Measurements from ENCODE around the gene CTDSPL.
A peak's percentile ranks its signal among the peaks of the same experiment; 100 is the strongest.

The CTDSPL gene

DNA sequence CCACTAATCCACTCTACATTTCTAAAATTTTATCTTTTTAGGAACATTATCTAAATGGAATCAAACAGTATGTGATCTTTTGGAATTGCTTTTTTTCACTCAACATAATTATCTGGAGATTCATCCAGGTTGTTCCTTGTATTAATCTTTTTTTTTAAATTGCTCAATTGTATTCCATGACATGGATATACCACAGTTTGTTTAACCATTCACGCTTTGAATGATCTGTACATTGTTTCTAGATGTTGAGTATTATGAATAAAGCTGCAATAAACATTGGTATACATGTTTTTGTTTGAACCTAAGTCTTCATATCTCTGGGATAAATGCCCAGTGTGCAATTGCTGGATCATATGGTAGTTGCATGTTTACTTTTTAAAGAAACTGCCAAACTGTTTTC lies 5.5 kb downstream of the CTDSPL start:
- peaks cover 21% of the 10 kb centered on the region for H3K4me1 ChIP-seq (ENCODE audit: insufficient read depth, low read length)
- H3K9me3 ChIP-seq (ENCODE audit: insufficient read depth, low read length, severe bottlenecking): peaks cover 6% of the 10 kb centered on the region
- no peak overlapping the region for H3K4me2 ChIP-seq (ENCODE audit: insufficient read depth, low read length)
- ATAC-seq (ENCODE audit: insufficient read depth, low read depth) (no peak), DNase-seq (no peak)
- no peak overlapping the region for H3K9ac ChIP-seq (ENCODE audit: low read depth, low read length)
- no peaks in the 10 kb centered on the region for H3K27me3 ChIP-seq (ENCODE audit: insufficient read depth, low read length, poor library complexity)
- H3K79me2 ChIP-seq (ENCODE audit: insufficient read depth, low read length): peaks cover 83% of the 10 kb centered on the region
- H3K27ac ChIP-seq (ENCODE audit: low read length): no peak overlapping the region
- TF ChIP-seq, protein P1, sequence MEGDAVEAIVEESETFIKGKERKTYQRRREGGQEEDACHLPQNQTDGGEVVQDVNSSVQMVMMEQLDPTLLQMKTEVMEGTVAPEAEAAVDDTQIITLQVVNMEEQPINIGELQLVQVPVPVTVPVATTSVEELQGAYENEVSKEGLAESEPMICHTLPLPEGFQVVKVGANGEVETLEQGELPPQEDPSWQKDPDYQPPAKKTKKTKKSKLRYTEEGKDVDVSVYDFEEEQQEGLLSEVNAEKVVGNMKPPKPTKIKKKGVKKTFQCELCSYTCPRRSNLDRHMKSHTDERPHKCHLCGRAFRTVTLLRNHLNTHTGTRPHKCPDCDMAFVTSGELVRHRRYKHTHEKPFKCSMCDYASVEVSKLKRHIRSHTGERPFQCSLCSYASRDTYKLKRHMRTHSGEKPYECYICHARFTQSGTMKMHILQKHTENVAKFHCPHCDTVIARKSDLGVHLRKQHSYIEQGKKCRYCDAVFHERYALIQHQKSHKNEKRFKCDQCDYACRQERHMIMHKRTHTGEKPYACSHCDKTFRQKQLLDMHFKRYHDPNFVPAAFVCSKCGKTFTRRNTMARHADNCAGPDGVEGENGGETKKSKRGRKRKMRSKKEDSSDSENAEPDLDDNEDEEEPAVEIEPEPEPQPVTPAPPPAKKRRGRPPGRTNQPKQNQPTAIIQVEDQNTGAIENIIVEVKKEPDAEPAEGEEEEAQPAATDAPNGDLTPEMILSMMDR (IDR thresholded peaks at IDR 0.05; ENCODE audit: borderline replicate concordance, extremely low read depth, low read length, poor library complexity, severe bottlenecking): no peak
- TF ChIP-seq EZH2 (IDR thresholded peaks at IDR 0.05; ENCODE audit: borderline replicate concordance, low read depth, low read length, severe bottlenecking): no peak
- H3K4me3 ChIP-seq (ENCODE audit: low read depth in 1 of 2, low read length in 2 of 2): no peak overlapping the region
- peaks cover 27% of the 10 kb centered on the region; the same call in 1 of the 2 replicates for H4K20me1 ChIP-seq (ENCODE audit: insufficient read depth, low read length)
- no peaks in the 10 kb centered on the region for H3K36me3 ChIP-seq (ENCODE audit: insufficient read depth, low read length)
- no peak overlapping the region for H2AFZ ChIP-seq (ENCODE audit: low read depth, low read length)

DNA sequence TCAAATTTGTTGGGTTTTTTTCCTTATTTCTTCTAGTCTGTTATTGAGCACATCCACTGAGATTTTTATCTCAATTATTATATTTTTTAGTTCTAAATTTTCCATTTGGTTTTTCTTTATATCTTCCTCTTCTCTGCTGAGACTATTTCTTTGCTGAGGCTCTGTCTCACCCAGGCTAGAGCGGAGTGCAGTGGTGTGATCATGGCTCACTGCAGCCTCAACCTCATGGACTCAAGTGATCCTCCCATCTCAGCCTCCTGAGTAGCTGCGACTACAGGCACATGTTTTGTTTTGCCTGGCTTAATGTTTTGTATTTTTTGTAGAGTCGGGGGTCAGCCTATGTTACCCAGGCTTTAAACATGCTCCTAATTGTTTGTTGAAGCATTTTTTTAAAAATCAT lies 10.2 kb downstream of the CTDSPL start:
- 0 out of 2 replicates have a peak, but pooled peaks cover 4% of the 10 kb centered on the region for H3K4me1 ChIP-seq (ENCODE audit: insufficient read depth, low read length)
- no peak overlapping the region for H2AFZ ChIP-seq (ENCODE audit: low read depth, low read length)
- H3K27ac ChIP-seq (ENCODE audit: low read length): no peak overlapping the region
- no peak overlapping the region for H3K4me3 ChIP-seq (ENCODE audit: low read depth in 1 of 2, low read length in 2 of 2)
- H3K4me2 ChIP-seq (ENCODE audit: insufficient read depth, low read length): no peak overlapping the region
- H3K79me2 ChIP-seq (ENCODE audit: insufficient read depth, low read length): peaks cover 84% of the 10 kb centered on the region
- no peak overlapping the region for H3K9ac ChIP-seq (ENCODE audit: low read depth, low read length)
- ATAC-seq (ENCODE audit: insufficient read depth, low read depth) (no peak), DNase-seq (no peak)
- TF ChIP-seq EZH2 (IDR thresholded peaks at IDR 0.05; ENCODE audit: borderline replicate concordance, low read depth, low read length, severe bottlenecking): no peak
- H3K36me3 ChIP-seq (ENCODE audit: insufficient read depth, low read length): no peaks in the 10 kb centered on the region
- no peaks in the 10 kb centered on the region for H3K27me3 ChIP-seq (ENCODE audit: insufficient read depth, low read length, poor library complexity)
- peaks cover 6% of the 10 kb centered on the region for H3K9me3 ChIP-seq (ENCODE audit: insufficient read depth, low read length, severe bottlenecking)
- peaks cover 11% of the 10 kb centered on the region; the same call in 1 of the 2 replicates for H4K20me1 ChIP-seq (ENCODE audit: insufficient read depth, low read length)

DNA sequence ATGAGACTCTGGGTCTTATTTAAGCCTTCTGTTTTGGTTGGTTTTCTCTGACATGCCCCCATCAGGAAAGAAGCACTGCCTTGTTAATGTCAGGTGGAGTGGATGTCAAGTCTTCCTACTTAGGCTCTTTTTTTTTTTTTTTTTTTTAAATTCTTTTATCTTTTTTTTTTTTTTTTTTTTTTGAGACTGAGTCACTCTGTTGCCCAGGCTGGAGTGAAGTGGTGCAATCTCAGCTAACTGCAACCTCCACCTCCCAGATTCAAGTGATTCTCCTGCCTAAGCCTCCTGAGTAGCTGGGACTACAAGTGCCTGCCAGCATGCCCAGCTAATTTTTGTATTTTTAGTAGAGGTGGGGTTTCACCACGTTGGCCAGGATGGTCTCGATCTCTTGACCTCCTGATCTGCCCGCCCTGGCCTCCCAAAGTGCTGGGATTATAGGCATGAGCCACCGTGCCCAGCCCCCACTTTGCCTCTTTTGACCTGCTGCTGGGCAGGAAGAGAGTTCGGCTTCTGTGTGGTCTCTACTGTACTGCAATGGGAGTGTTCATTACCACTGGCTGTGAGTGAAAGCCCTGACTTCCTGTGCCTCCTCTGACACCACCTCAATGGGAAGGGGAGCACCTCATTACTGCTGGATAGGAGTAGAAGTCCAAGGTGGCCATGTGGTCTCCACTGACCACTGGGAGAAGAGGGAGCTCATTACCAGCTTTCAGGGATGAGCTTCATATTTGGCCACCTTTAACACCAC lies 10.9 kb downstream of the CTDSPL start:
- H3K4me3 ChIP-seq (ENCODE audit: low read depth in 1 of 2, low read length in 2 of 2): no peak overlapping the region
- no peak overlapping the region for H3K9ac ChIP-seq (ENCODE audit: low read depth, low read length)
- no peaks in the 10 kb centered on the region for H3K36me3 ChIP-seq (ENCODE audit: insufficient read depth, low read length)
- H4K20me1 ChIP-seq (ENCODE audit: insufficient read depth, low read length): peaks cover 18% of the 10 kb centered on the region; the same call in 1 of the 2 replicates
- ATAC-seq (ENCODE audit: insufficient read depth, low read depth): peak; percentile 45; the same call in 1 of the 3 replicates
- no peaks in the 10 kb centered on the region for H3K27me3 ChIP-seq (ENCODE audit: insufficient read depth, low read length, poor library complexity)
- H3K79me2 ChIP-seq (ENCODE audit: insufficient read depth, low read length): peaks cover 86% of the 10 kb centered on the region
- H3K4me2 ChIP-seq (ENCODE audit: insufficient read depth, low read length): no peak overlapping the region
- no peak for DNase-seq
- H2AFZ ChIP-seq (ENCODE audit: low read depth, low read length): no peak overlapping the region
- peaks cover 6% of the 10 kb centered on the region for H3K9me3 ChIP-seq (ENCODE audit: insufficient read depth, low read length, severe bottlenecking)
- H3K4me1 ChIP-seq (ENCODE audit: insufficient read depth, low read length): 0 out of 2 replicates have a peak, but pooled peaks cover 4% of the 10 kb centered on the region
- no peak overlapping the region for H3K27ac ChIP-seq (ENCODE audit: low read length)
- TF ChIP-seq, protein P1 (IDR thresholded peaks at IDR 0.05; ENCODE audit: borderline replicate concordance, extremely low read depth, low read length, poor library complexity, severe bottlenecking): no peak
- TF ChIP-seq EZH2 (IDR thresholded peaks at IDR 0.05; ENCODE audit: borderline replicate concordance, low read depth, low read length, severe bottlenecking): no peak

DNA sequence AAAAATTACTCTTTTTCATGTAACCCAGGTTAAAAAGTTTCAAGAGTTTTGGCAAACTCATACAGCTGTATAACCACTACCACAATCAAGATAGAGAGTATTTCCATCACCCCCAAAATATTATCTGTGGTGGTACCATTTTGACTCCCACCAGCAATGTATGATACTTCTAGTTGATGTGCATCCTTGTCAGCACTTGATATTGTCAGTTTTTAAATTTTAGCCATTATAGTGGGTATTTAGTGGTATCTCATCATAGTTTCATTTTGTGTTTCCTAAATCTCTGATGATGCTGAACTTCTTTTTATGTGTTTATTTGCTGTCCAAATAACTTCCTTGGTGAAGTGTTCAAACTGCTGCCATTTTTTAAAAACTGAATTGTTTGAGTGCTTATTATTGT lies 14.6 kb downstream of the CTDSPL start:
- H3K27me3 ChIP-seq (ENCODE audit: insufficient read depth, low read length, poor library complexity): no peaks in the 10 kb centered on the region
- TF ChIP-seq, protein P1 (IDR thresholded peaks at IDR 0.05; ENCODE audit: borderline replicate concordance, extremely low read depth, low read length, poor library complexity, severe bottlenecking): no peak
- no peak for TF ChIP-seq EZH2 (IDR thresholded peaks at IDR 0.05; ENCODE audit: borderline replicate concordance, low read depth, low read length, severe bottlenecking)
- H3K4me2 ChIP-seq (ENCODE audit: insufficient read depth, low read length): no peak overlapping the region
- ATAC-seq (ENCODE audit: insufficient read depth, low read depth): no peak
- no peaks in the 10 kb centered on the region for H3K36me3 ChIP-seq (ENCODE audit: insufficient read depth, low read length)
- H3K4me3 ChIP-seq (ENCODE audit: low read depth in 1 of 2, low read length in 2 of 2): no peak overlapping the region
- no peak overlapping the region for H3K27ac ChIP-seq (ENCODE audit: low read length)
- DNase-seq: no peak
- peaks cover 6% of the 10 kb centered on the region for H3K9me3 ChIP-seq (ENCODE audit: insufficient read depth, low read length, severe bottlenecking)
- 0 out of 2 replicates have a peak, but pooled peaks cover 4% of the 10 kb centered on the region for H3K4me1 ChIP-seq (ENCODE audit: insufficient read depth, low read length)
- peaks cover 46% of the 10 kb centered on the region for H4K20me1 ChIP-seq (ENCODE audit: insufficient read depth, low read length)
- no peak overlapping the region for H3K9ac ChIP-seq (ENCODE audit: low read depth, low read length)
- H3K79me2 ChIP-seq (ENCODE audit: insufficient read depth, low read length): peaks cover 89% of the 10 kb centered on the region
- no peak overlapping the region for H2AFZ ChIP-seq (ENCODE audit: low read depth, low read length)
